Suprapubic skin (tissue), 4 donors: ENCODE measurements around the gene GNB1.

Source experiments
- CTCF ChIP-seq, 2 donors: fragments of 200-600 bp in 1 of 2; fragments of 450-650 bp in 1 of 2; sonication (generic) in 1 of 2; IDR thresholded peaks; one replicate each; pipeline ENCODE4 v1.5.1; 2016 to 2019; ENCODE audit warnings: antibody characterized with exemption in 2 of 2, mild to moderate bottlenecking in 1 of 2, moderate library complexity in 1 of 2
- EP300 ChIP-seq: sonication (generic); formaldehyde crosslinking; IDR thresholded peaks from one replicate; pipeline ENCODE4 v1.6.1; 2017; ENCODE audit warnings: antibody characterized with exemption
- POLR2A ChIP-seq, 2 donors: fragments of 450-650 bp; IDR thresholded peaks; one replicate each; pipeline ENCODE4 v1.6.1; 2017; ENCODE audit warnings: antibody characterized with exemption in 2 of 2, mild to moderate bottlenecking in 2 of 2, moderate library complexity in 2 of 2
- POLR2AphosphoS5 ChIP-seq, 3 donors: sonication (generic); formaldehyde crosslinking; IDR thresholded peaks; one replicate each; pipeline ENCODE4 v1.6.1; 2017; ENCODE audit warnings: antibody characterized with exemption in 3 of 3

GRCh38 chr1:1748686-1749321 lies 142.1 kb downstream of the GNB1 start:
- TF ChIP-seq CTCF (IDR thresholded peaks at IDR 0.05) = no peak
- TF ChIP-seq POLR2A (IDR thresholded peaks at IDR 0.05) = no peak
- TF ChIP-seq POLR2AphosphoS5 (IDR thresholded peaks at IDR 0.05) = no peak
- TF ChIP-seq EP300 = no peak
